Retinal pigment epithelial cell (primary cell): ENCODE data around the gene STK17A.

Experiments used
- DNase-seq: peaks from one replicate; pipeline ENCODE4 v3.0.0-alpha.2; 2010; ENCODE audit warnings: low read depth
- H3K4me3 ChIP-seq: 2 replicates; pipeline ENCODE4 v1.5.1; 2011; ENCODE audit warnings: mild to moderate bottlenecking, low read length, control low read depth, moderate library complexity
- CTCF ChIP-seq: conservative IDR thresholded peaks from 2 replicates; pipeline ENCODE4 v1.5.1; 2011; ENCODE audit warnings: low read depth, low read length, control low read depth, inconsistent platforms

Gene STK17A

GRCh38 chr7:43538404-43538771, 44.5 kb upstream of the STK17A start:
- H3K4me3 ChIP-seq: no peak overlapping the region
- no peak for TF ChIP-seq CTCF
- DNase-seq: no peak

- TF ChIP-seq CTCF: no peak
- DNase-seq: no peak
- H3K4me3 ChIP-seq: no peak overlapping the region
Measured at GRCh38 chr7:43540471-43540870, 42.4 kb upstream of the STK17A start.

GRCh38 chr7:43542716-43543115, 40.2 kb upstream of the STK17A start:
- TF ChIP-seq CTCF: no peak
- no peak for DNase-seq
- H3K4me3 ChIP-seq: no peak overlapping the region

GRCh38 chr7:43546231-43546630, 36.7 kb upstream of the STK17A start:
- no peak overlapping the region for H3K4me3 ChIP-seq
- DNase-seq: no peak

GRCh38 chr7:43550427-43550826, 32.5 kb upstream of the STK17A start:
- H3K4me3 ChIP-seq: no peak overlapping the region
- TF ChIP-seq CTCF: no peak
- no peak for DNase-seq

More at GRCh38 chr7:43546231-43546630, 36.7 kb upstream of the STK17A start:
- no peak for TF ChIP-seq CTCF

GRCh38 chr7:43552122-43552521, 30.8 kb upstream of the STK17A start:
- no peak for DNase-seq
- no peak for TF ChIP-seq CTCF
- H3K4me3 ChIP-seq: no peak overlapping the region

GRCh38 chr7:43553999-43554398, 28.9 kb upstream of the STK17A start:
- no peak overlapping the region for H3K4me3 ChIP-seq
- no peak for DNase-seq
- no peak for TF ChIP-seq CTCF
